MCF 10A (cell line): ENCODE measurements around the gene EVL. TPM values are rescaled to one million over a fixed set of nuclear protein-coding genes. Genes with fewer than 3 reads are reported as not detected.

Experiments
- BruUV-seq: library from RNA; stranded (reverse); fragments of 400-500 nt; replicated peaks from 2 replicates; lab custom pipeline; 2021; lab: Mats Ljungman, UMichigan
- CTCF ChIA-PET: fragments of 300-600 bp; sonication (Branson Sonifier 250); formaldehyde crosslinking; extraction: SDS; loops from one replicate; lab custom pipeline; 2021; ENCODE audit warnings: antibody characterized with exemption, inconsistent platforms; lab: Yijun Ruan, JAX
- POLR2A ChIA-PET: fragments of 300-600, 350-650 bp; sonication (Branson Sonifier 250); formaldehyde crosslinking; extraction: SDS; loops from one replicate; lab custom pipeline; 2020; ENCODE audit warnings: antibody characterized with exemption, inconsistent platforms; lab: Yijun Ruan, JAX
- DNase-seq: peaks from one replicate; pipeline ENCODE4 v3.0.0-alpha.2; 2018; ENCODE audit not compliant: unreplicated experiment
- H3K27ac Mint-ChIP-seq: one replicate; pipeline ENCODE4 v1.8.0; 2022; ENCODE audit warnings: mild to moderate bottlenecking, low read depth, mixed read lengths; ENCODE audit not compliant: unreplicated experiment
- H3K27me3 Mint-ChIP-seq: one replicate; pipeline ENCODE4 v1.8.0; 2022; ENCODE audit warnings: mixed read lengths; ENCODE audit not compliant: insufficient read depth, unreplicated experiment
- H3K36me3 Mint-ChIP-seq: one replicate; pipeline ENCODE4 v1.8.0; 2022; ENCODE audit warnings: mild to moderate bottlenecking, moderate library complexity, mixed read lengths; ENCODE audit not compliant: insufficient read depth, unreplicated experiment
- H3K4me1 Mint-ChIP-seq: one replicate; pipeline ENCODE4 v1.8.0; 2022; ENCODE audit warnings: mixed read lengths; ENCODE audit not compliant: insufficient read depth, unreplicated experiment
- H3K4me3 Mint-ChIP-seq: one replicate; pipeline ENCODE4 v1.8.0; 2022; ENCODE audit warnings: mild to moderate bottlenecking, moderate library complexity, mixed read lengths; ENCODE audit not compliant: unreplicated experiment
- H3K9me3 Mint-ChIP-seq: one replicate; pipeline ENCODE4 v1.8.0; 2022; ENCODE audit warnings: mixed read lengths; ENCODE audit not compliant: unreplicated experiment
- intact Hi-C: fragments of 100-400 bp; cut with micrococcal nuclease; formaldehyde crosslinking; loops from 2 replicates; pipeline ENCODE4 v1.14.1; 2022
- total RNA-seq: library from RNA; stranded (reverse); gene quantifications from 2 replicates; pipeline ENCODE4 v1.2.3, GENCODE V29; 2022
- TF ChIP-seq, protein P1 (sequence below): fragments of 200-600 bp; IDR thresholded peaks from one replicate; pipeline ENCODE4 v1.8.0; 2022; ENCODE audit warnings: antibody characterized with exemption, mild to moderate bottlenecking; ENCODE audit not compliant: unreplicated experiment

EVL gene
- total RNA-seq, 1 experiment from 2014 or later = 55.4 TPM

DNA sequence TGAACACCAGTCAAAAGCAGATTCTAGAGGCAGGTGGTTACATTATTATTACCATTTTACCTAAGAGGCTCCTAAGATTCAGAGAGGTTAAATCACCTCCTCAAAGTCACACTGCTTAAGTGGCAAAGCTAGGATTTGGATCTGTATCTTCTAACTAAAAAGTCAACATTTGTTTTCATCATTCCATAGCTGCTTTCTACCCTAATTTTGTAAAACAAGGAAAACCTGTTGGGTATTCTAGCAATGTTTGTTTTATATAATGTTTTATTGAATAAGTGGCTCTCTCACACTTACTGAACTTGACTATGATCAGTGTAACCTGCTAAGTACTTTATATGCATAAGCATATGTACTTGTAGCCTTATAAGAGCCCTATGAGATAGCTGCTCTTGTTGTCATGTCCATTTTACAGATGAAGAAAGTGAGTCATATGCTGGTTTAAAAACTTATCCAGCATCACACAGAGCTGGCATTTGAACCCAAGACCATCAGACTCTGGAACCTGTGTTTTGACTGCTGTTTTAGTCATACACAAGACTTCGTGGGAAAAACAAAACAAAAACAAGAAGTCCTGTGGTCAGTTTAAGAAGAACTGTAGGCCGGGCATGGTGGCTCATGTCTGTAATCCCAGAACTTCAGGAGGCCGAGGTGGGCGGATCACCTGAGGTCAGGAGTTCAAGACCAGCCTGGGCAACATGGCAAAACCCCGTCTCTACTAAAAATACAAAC is 31.7 kb upstream of the EVL start:
- intact Hi-C loops = loop anchor here (5.0 kb wide), 2 partner anchors 36 to 44 kb away; no protein-coding TSS in a partner anchor
- Mint-ChIP-seq H3K4me1 (peaks cover 71% of the 10 kb centered on the region), H3K27ac (peak overlapping the region; percentile 88), H3K4me3 (no peak overlapping the region), H3K36me3 (peaks cover 12% of the 10 kb centered on the region), H3K9me3 (no peaks in the 10 kb centered on the region), H3K27me3 (no peaks in the 10 kb centered on the region)
- BruUV-seq = no TSS peak
- ChIA-PET POLR2A (interaction anchor here (0.6 to 4.6 kb wide), 15 partner anchors 15 to 1939 kb away, joined by 3 to 40 read pairs (median 5); no protein-coding TSS in a partner anchor), CTCF (interaction anchor here (0.9 to 6.3 kb wide), 7 partner anchors 9 to 51 kb away, joined by 3 to 38 read pairs (median 3); no protein-coding TSS in a partner anchor)
- TF ChIP-seq, protein P1, sequence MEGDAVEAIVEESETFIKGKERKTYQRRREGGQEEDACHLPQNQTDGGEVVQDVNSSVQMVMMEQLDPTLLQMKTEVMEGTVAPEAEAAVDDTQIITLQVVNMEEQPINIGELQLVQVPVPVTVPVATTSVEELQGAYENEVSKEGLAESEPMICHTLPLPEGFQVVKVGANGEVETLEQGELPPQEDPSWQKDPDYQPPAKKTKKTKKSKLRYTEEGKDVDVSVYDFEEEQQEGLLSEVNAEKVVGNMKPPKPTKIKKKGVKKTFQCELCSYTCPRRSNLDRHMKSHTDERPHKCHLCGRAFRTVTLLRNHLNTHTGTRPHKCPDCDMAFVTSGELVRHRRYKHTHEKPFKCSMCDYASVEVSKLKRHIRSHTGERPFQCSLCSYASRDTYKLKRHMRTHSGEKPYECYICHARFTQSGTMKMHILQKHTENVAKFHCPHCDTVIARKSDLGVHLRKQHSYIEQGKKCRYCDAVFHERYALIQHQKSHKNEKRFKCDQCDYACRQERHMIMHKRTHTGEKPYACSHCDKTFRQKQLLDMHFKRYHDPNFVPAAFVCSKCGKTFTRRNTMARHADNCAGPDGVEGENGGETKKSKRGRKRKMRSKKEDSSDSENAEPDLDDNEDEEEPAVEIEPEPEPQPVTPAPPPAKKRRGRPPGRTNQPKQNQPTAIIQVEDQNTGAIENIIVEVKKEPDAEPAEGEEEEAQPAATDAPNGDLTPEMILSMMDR = no peak
- DNase-seq = peak; percentile 40

DNA sequence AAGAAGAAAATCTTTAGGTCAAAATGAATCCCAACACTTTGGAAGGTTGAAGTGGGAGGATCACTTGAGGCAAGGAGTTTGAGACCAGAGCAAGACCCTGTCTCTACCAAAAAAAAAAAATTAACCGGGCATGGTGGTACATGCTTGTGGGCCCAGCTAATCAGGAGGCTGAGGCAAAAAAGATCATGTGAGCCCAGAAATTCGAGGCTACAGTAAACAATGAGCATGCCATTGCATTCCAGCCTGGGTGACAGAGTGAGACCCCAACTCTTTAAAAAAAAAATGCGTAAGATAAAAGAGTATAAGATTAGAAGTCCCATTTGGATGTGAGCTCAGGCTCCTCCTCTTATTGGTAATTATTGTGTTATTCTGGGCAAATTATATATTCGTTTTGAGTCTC is 30.8 kb upstream of the EVL start:
- H3K27me3 Mint-ChIP-seq = no peaks in the 10 kb centered on the region
- TF ChIP-seq, protein P1 = no peak
- no peaks in the 10 kb centered on the region for H3K9me3 Mint-ChIP-seq
- ChIA-PET CTCF (interaction anchor here (1.0 to 1.8 kb wide), 4 partner anchors 8 to 121 kb away, joined by 3 to 10 read pairs (median 4); no protein-coding TSS in a partner anchor), POLR2A (interaction anchor here (0.7 to 2.1 kb wide), 3 partner anchors 21 to 62 kb away, joined by 3 to 6 read pairs (median 4); no protein-coding TSS in a partner anchor)
- BruUV-seq = no TSS peak
- intact Hi-C loops = loop anchor here (5.0 kb wide), 2 partner anchors 37 to 43 kb away; no protein-coding TSS in a partner anchor
- H3K4me1 Mint-ChIP-seq = peaks cover 70% of the 10 kb centered on the region
- peak overlapping the region; percentile 88 for H3K27ac Mint-ChIP-seq
- no peak for DNase-seq
- no peak overlapping the region for H3K4me3 Mint-ChIP-seq
- H3K36me3 Mint-ChIP-seq = peaks cover 9% of the 10 kb centered on the region

DNA sequence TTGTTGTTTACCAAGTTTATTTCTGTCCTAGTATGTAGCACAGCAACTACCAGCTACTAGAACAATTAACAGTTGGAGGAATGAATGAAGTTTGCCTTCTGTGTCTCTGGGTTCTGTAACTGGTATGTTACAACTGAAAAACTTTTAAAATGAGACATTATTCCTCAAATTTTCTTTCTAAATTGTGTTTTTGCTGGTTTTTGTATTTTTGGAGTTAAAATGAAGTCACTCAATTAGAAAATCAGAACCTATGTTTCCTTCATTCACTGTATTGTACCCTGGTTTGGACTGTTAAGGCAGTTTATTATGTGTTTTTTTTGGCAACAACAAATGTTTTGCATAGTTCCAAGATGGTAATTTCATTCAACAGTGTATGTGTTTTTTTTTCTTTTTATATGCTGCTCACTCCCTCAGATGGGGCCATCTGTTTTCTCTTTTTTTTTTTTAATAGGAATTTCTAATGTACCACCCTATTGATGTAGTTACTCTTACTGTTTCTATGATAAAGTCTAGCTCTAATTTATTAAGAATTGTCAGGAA is 30.2 kb upstream of the EVL start:
- Mint-ChIP-seq H3K27me3 (no peaks in the 10 kb centered on the region), H3K27ac (peak overlapping the region; percentile 88), H3K9me3 (no peaks in the 10 kb centered on the region), H3K4me3 (no peak overlapping the region), H3K36me3 (peaks cover 12% of the 10 kb centered on the region), H3K4me1 (peaks cover 65% of the 10 kb centered on the region)
- BruUV-seq = no TSS peak
- CTCF ChIA-PET = interaction anchor here (0.9 to 1.4 kb wide), 3 partner anchors 37 to 120 kb away, joined by 3 read pairs; no protein-coding TSS in a partner anchor
- TF ChIP-seq, protein P1 = no peak
- DNase-seq = no peak
- POLR2A ChIA-PET = interaction anchor here (2.1 kb wide), 1 partner anchor 37 kb away, joined by 6 read pairs; no protein-coding TSS in a partner anchor
- intact Hi-C loops = loop anchor here (5.0 kb wide), 2 partner anchors 38 to 42 kb away; no protein-coding TSS in a partner anchor

DNA sequence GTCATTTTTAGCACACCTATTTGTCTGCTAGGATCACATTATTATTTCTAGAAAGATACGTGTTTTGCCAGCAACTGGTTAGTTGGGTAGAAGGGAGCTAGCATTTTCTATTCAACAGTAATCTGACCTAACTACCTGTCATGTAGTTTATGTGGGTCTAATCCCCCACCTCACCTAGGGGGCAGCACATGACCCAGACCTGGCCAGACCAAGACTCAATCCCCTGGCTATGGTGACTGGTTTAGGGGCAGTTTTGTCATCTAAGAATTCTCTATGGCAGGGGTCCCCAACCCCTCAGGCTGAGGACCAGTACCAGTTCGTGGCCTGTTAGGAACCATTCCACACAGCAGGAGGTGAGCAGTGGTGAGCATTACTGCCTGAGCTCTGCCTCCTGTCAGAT is 29.5 kb upstream of the EVL start:
- BruUV-seq = no TSS peak
- intact Hi-C loops = no loop called here
- ChIA-PET POLR2A (interaction anchor here (2.1 kb wide), 1 partner anchor 37 kb away, joined by 6 read pairs; no protein-coding TSS in a partner anchor), CTCF (interaction anchor here (0.9 to 1.4 kb wide), 4 partner anchors 37 to 119 kb away, joined by 3 read pairs; no protein-coding TSS in a partner anchor)
- no peak overlapping the region for H3K4me3 Mint-ChIP-seq
- H3K4me1 Mint-ChIP-seq = peaks cover 58% of the 10 kb centered on the region
- no peaks in the 10 kb centered on the region for H3K9me3 Mint-ChIP-seq
- peaks cover 13% of the 10 kb centered on the region for H3K36me3 Mint-ChIP-seq
- TF ChIP-seq, protein P1 = no peak
- DNase-seq = no peak
- H3K27me3 Mint-ChIP-seq = no peaks in the 10 kb centered on the region
- no peak overlapping the region for H3K27ac Mint-ChIP-seq
